NCI-H2081 (cell line): ENCODE measurements around the gene UBE2G2.

Experiments
- DNase-seq, 2 experiments: peaks; one replicate each; lab custom pipeline; 2025; lab: John Stamatoyannopoulos, UW

Gene UBE2G2

GRCh38 chr21:44749759-44750674 is 51.6 kb downstream of the UBE2G2 start:
- no peak for DNase-seq

- no peak for DNase-seq
These were observed 52.4 kb downstream of the UBE2G2 start for GRCh38 chr21:44749116-44749758.

GRCh38 chr21:44748621-44749020 is 53.0 kb downstream of the UBE2G2 start:
- DNase-seq: no peak

GRCh38 chr21:44742418-44743153 is 59.0 kb downstream of the UBE2G2 start:
- peak in 1 of 2 experiments; percentile 65 for DNase-seq

- no peak for DNase-seq
These were observed 59.7 kb downstream of the UBE2G2 start for GRCh38 chr21:44741921-44742320.

GRCh38 chr21:44740742-44741141 is 60.9 kb downstream of the UBE2G2 start:
- no peak for DNase-seq

GRCh38 chr21:44739316-44739715 is 62.3 kb downstream of the UBE2G2 start:
- no peak for DNase-seq

- no peak for DNase-seq
These were observed 63.0 kb downstream of the UBE2G2 start for GRCh38 chr21:44738621-44739020.

GRCh38 chr21:44737706-44738354 is 63.8 kb downstream of the UBE2G2 start:
- DNase-seq: peak in 1 of 2 experiments; percentile 13

- peak; percentile 6 to 30 for DNase-seq
These were observed 65.2 kb downstream of the UBE2G2 start for GRCh38 chr21:44736291-44737004.

- no peak for DNase-seq
These were observed 65.8 kb downstream of the UBE2G2 start for GRCh38 chr21:44735821-44736220.

- no peak for DNase-seq
These were observed 66.8 kb downstream of the UBE2G2 start for GRCh38 chr21:44734841-44735240.

- no peak for DNase-seq
These were observed 67.4 kb downstream of the UBE2G2 start for GRCh38 chr21:44734026-44734745.

GRCh38 chr21:44732956-44733355 is 68.7 kb downstream of the UBE2G2 start:
- DNase-seq: no peak

GRCh38 chr21:44732263-44732662 is 69.4 kb downstream of the UBE2G2 start:
- DNase-seq: no peak

- DNase-seq: no peak
These were observed 70.6 kb downstream of the UBE2G2 start for GRCh38 chr21:44730951-44731579.

- no peak for DNase-seq
These were observed 71.6 kb downstream of the UBE2G2 start for GRCh38 chr21:44730028-44730395.

GRCh38 chr21:44729336-44730027 is 72.1 kb downstream of the UBE2G2 start:
- DNase-seq: no peak

- no peak for DNase-seq
These were observed 72.9 kb downstream of the UBE2G2 start for GRCh38 chr21:44728716-44729115.

- DNase-seq: no peak
These were observed 73.9 kb downstream of the UBE2G2 start for GRCh38 chr21:44727757-44728156.
